ENCODE measurements around the gene TNFRSF12A. TPM values are rescaled to one million over a fixed set of nuclear protein-coding genes. Genes with fewer than 3 reads are reported as not detected.

Gene TNFRSF12A
- polyA plus RNA-seq, 2 of the 4 experiments (the other 2 are of a cell fraction): 111 to 314 TPM

GRCh38 chr16:3004319-3004718 is 15.8 kb upstream of the TNFRSF12A start:
- ChIA-PET POLR2A (interaction anchor here (1.7 to 9.6 kb wide), 2 partner anchors 17 to 24 kb away, joined by 7 to 107 read pairs; partner anchors contain the start of genes HCFC1R1, THOC6 and TNFRSF12A), CTCF (interaction anchor here (0.6 to 14.8 kb wide), 21 partner anchors 8 to 1278 kb away, joined by 3 to 214 read pairs (median 4); partner anchors contain the start of genes CLDN6, HCFC1R1, THOC6 and TNFRSF12A)
- FAIRE-seq (no peak), ATAC-seq (peak in 1 of 2 experiments; percentile 69; a peak in 3 of 6 replicates), DNase-seq (ENCODE audit: low read depth in 1 of 2, low spot score in 1 of 2) (no peak)
- no peaks in the 10 kb centered on the region for H3K9me3 ChIP-seq
- WGBS (ENCODE audit: missing lambda C conversion rate): 3% methylated on average over 7 of the region's 67 CpGs
- H3K4me2 ChIP-seq: peak overlapping the region; percentile 100
- H3K27ac ChIP-seq: peak overlapping the region; percentile 76 to 87; a peak in 5 of 6 replicates
- H3K4me1 ChIP-seq: peaks cover 15% of the 10 kb centered on the region; the same call in 2 of the 3 replicates
- TF ChIP-seq MYC (IDR thresholded peaks at IDR 0.05; ENCODE audit: borderline replicate concordance, low read length) (no peak), HMGXB4 (CRISPR knock-in tag; IDR thresholded peaks at IDR 0.05; ENCODE audit: borderline replicate concordance) (no peak), NPAS2 (CRISPR knock-in tag; IDR thresholded peaks at IDR 0.05; ENCODE audit: borderline replicate concordance) (no peak), SREBF2 (IDR thresholded peaks at IDR 0.05) (no peak), ATOH8 (CRISPR knock-in tag; IDR thresholded peaks at IDR 0.05; ENCODE audit: low read depth) (no peak), JUNB (IDR thresholded peaks at IDR 0.05) (no peak), HES2 (IDR thresholded peaks at IDR 0.05) (no peak), KDM5A (IDR thresholded peaks at IDR 0.05) (no peak), CHD4 (IDR thresholded peaks at IDR 0.05; ENCODE audit: borderline replicate concordance) (no peak), REST (IDR thresholded peaks at IDR 0.05) (no peak), ELK1 (IDR thresholded peaks at IDR 0.05; ENCODE audit: low read depth, low read length) (no peak), ZNF302 (CRISPR knock-in tag; IDR thresholded peaks at IDR 0.05) (no peak), EP300 (IDR thresholded peaks at IDR 0.05) (no peak), NR3C1 (IDR thresholded peaks at IDR 0.05) (no peak), CBX8 (IDR thresholded peaks at IDR 0.05) (no peak), FOSL2 (IDR thresholded peaks at IDR 0.05) (no peak), FOSL2 (CRISPR knock-in tag; IDR thresholded peaks at IDR 0.05) (no peak), CBX2 (IDR thresholded peaks at IDR 0.05; ENCODE audit: borderline replicate concordance, low read depth) (no peak), RCOR1 (IDR thresholded peaks at IDR 0.05; ENCODE audit: low read depth, low read length) (no peak)
- H3K4me3 ChIP-seq: peak overlapping the region; percentile 65
